NCI-H2171 treated with DMSO at 0.1 percent for 48 hours (cell line): Measurements from ENCODE around the gene MAPT.
A peak's percentile ranks its signal among the peaks of the same experiment; 100 is the strongest.
"Not testable (repeated sequence)": the region's sequence is repeated elsewhere in the genome, so short reads cannot be mapped to it uniquely, and the experiment has no call there.

Experiments used
- DNase-seq: peaks from one replicate; lab custom pipeline; 2025; lab: John Stamatoyannopoulos, UW

MAPT gene

GRCh38 chr17:45954914-45955313 lies 60.6 kb downstream of the MAPT start:
- no peak for DNase-seq

- DNase-seq, result no peak
Measured at GRCh38 chr17:45955326-45955725, 61.0 kb downstream of the MAPT start.

DNA sequence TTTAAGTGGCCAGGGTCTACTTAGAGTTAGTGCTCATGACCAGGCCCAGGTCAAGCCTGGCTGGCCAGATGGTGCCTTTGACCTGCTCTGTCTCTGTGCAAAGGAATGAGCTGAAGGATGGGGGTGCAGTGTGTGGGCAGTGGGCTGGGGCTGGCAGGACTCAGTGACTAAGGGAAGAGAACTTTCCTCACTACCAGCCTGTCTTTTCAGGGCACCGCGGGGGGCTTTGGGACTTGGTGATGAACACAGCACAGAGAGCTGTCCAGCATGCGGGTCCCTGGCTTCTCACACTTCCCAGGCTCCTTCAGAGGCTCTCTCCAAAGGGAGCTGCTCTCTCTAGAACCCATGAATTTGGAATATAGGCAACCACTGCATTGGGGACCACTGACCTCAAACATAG lies 61.7 kb downstream of the MAPT start:
- DNase-seq, result no peak

- not testable (repeated sequence) for DNase-seq
Measured at GRCh38 chr17:45956746-45957145, 62.4 kb downstream of the MAPT start.

DNA sequence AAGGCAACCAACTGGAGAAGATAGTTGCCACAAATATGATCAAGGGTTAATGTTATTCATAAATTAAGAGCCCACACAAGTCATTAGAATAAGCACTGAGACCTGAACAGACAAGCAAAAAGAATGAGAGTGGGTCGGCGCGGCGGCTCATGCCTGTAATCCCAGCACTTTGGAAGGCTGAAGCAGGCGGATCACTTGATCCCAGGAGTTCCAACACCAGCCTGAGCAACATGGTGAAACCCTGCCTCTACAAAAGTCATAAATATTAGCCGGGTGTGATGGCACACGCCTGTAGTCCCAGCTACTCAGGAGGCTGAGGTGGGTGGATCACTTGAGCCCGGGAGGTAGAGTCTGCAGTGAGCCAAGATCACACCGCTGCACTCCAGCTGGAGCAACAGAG lies 64.0 kb downstream of the MAPT start:
- DNase-seq, result no peak

DNA sequence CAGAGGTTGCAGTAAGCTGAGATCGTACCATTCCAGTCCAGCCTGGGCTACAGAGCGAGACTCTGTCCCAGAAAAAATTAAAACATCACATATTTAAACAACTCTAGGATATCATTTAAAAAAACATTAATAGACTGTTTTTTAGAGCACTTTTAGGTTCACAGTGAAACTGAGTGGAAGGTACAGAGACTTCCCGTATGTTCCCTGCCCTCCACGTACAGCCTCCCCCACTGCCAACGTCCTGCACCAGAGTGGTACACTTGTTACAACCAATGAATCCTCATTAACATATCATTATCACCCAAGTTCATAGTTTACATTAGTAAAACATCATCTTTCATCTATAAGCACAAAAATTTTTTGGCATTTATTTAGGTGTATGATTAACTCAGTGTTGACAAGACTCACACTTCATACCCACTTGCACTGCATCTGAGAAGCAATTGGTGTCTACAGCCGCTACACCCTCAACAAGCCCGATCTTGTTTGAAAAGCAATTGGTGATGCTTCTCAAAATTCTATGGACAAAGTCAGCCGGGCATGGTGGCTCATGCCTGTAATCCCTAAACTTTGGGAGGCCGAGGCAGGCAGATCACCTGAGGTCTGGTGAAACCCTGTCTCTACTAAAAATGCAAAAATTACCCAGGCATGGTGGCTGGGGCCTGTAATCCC lies 64.8 kb downstream of the MAPT start:
- DNase-seq, result no peak

DNA sequence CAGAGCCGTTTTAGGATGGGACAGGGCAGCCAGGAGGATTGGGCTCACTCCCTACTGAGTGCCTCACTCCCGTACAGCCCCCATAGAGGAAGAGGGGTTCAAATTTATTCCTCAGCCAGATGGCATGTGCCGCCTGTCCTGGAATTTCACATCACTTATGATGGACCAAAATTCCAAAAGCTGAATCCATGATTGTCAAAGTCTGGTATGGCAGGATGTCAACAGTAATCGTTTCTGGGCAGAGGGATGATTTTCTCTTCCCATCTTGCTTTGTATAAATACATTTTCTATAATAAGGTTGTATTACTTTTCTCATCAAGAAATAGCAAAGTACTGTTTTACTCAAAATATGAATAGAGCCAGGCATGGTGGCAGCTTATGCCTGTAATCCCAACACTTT lies 66.0 kb downstream of the MAPT start:
- no peak for DNase-seq

GRCh38 chr17:45961206-45961605 lies 66.9 kb downstream of the MAPT start:
- no peak for DNase-seq

DNA sequence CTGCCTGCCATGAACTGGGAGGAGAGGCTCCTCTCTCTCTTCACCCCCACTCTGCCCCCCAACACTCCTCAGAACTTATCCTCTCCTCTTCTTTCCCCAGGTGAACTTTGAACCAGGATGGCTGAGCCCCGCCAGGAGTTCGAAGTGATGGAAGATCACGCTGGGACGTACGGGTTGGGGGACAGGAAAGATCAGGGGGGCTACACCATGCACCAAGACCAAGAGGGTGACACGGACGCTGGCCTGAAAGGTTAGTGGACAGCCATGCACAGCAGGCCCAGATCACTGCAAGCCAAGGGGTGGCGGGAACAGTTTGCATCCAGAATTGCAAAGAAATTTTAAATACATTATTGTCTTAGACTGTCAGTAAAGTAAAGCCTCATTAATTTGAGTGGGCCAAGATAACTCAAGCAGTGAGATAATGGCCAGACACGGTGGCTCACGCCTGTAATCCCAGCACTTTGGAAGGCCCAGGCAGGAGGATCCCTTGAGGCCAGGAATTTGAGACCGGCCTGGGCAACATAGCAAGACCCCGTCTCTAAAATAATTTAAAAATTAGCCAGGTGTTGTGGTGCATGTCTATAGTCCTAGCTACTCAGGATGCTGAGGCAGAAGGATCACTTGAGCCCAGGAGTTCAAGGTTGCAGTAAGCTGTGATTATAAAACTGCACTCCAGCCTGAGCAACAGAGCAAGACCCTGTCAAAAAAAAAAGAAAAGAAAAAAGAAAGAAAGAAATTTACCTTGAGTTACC lies 68.0 kb downstream of the MAPT start:
- DNase-seq, result no peak

DNA sequence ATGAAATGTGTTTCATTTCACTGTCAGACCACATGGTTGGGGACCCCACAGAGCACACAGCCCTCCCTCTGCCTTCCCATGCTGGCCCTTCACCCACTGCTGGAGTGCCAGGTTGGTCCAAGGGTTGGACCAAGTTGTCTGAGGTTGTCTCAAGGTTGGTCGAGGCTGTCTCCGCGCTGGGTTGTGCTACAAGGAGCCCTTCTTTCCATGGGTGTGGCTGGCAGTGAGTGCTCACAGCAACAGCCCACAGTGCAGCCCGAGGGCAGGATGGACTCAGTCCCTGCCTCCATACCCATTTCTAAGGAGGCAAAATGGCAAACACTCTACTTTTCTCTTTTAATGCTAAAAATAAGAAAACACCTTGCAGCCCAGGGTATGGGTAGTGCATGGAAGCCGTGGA lies 68.9 kb downstream of the MAPT start:
- no peak for DNase-seq

DNA sequence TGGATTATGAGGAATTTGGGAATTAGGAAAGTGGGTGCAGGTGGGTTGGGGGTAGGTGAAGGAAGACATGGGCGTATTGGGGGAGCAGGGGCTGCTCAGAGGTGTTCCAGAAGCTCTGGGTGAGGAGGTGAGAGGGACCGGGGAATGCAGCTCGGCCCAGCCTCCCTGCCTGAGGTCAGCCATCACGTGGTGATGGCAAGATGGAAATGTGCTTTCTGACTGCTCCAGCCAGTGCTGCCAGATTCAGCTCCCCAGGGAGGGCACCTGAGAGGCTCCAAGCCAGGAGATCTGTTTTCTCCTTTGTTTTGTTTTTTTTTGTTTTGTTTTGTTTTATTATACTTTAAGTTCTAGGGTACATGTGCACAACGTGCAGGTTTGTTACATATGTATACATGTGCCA lies 69.5 kb downstream of the MAPT start:
- DNase-seq, result peak; percentile 68

DNA sequence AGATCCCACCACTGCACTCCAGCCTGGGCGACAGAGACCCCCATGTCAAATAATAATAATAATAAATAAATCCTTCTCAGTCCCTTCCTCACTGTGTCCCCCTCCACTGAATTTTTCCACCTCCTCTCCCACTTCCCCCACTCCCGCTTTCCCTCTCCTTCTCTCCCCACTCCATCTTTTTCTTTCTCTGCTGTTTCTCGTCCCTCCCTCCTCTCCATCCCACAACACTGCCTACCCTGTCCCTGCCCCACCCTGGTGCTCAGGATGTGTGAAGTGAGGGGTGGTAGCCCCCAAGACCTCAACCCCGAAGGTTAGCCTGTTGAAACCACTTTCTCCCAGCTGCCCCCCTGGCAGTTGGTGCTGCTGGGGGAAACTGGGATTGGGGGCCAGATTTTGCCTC lies 70.3 kb downstream of the MAPT start:
- DNase-seq, result no peak

- DNase-seq, result no peak
Measured at GRCh38 chr17:45965812-45966211, 71.5 kb downstream of the MAPT start.

DNA sequence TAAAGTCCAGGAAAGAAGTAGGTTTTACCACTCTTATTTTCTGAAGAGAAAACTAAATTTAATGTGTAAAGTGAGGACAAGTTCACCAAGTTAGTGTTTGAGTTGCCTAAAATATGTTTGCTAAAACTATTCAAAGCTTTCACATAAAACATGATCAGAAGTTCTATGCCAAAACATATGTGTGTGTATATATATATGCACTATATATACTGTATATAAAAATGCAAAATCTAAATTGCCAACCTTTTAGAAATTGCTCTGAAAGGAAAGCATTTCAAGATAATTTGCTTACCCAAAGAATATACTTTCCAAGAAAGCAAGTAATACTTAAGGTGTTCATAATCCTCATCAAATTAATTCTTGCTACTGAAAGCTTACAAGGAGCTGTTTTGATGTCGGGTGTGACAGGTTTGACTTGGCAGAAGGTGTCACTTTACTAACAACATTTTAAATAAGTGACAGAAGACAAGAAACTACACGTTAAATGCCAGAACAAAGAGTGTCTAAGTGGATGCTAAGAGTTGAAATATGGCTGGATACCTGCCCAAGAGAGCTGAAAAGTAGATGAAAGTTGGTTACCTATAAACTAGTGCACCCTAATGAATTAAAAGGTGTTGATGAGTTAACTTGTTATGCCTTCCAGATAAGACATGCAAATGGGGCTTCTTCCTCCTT lies 72.4 kb downstream of the MAPT start:
- no peak for DNase-seq

GRCh38 chr17:45967378-45967777 lies 73.0 kb downstream of the MAPT start:
- no peak for DNase-seq

- no peak for DNase-seq
Measured at GRCh38 chr17:45968732-45969131, 74.4 kb downstream of the MAPT start.

- DNase-seq, result no peak
Measured at GRCh38 chr17:45969726-45970125, 75.4 kb downstream of the MAPT start.

- no peak for DNase-seq
Measured at GRCh38 chr17:45970659-45971058, 76.3 kb downstream of the MAPT start.

DNA sequence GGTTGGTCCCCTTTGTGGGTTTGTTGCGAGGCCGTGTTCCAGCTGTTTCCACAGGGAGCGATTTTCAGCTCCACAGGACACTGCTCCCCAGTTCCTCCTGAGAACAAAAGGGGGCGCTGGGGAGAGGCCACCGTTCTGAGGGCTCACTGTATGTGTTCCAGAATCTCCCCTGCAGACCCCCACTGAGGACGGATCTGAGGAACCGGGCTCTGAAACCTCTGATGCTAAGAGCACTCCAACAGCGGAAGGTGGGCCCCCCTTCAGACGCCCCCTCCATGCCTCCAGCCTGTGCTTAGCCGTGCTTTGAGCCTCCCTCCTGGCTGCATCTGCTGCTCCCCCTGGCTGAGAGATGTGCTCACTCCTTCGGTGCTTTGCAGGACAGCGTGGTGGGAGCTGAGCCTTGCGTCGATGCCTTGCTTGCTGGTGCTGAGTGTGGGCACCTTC lies 77.4 kb downstream of the MAPT start:
- DNase-seq, result no peak

- DNase-seq, result no peak
Measured at GRCh38 chr17:45972531-45972930, 78.2 kb downstream of the MAPT start.

- no peak for DNase-seq
Measured at GRCh38 chr17:45973099-45973780, 78.9 kb downstream of the MAPT start.
